Endothelial cell of umbilical vein (primary cell): Measurements from ENCODE around the gene ABI3. TPM values are rescaled to one million over a fixed set of nuclear protein-coding genes. Genes with fewer than 3 reads are reported as not detected.

Experiments
- Bru-seq: library from RNA; stranded (reverse); fragments of 400-500 nt; gene quantifications from one replicate; lab custom pipeline; 2021; lab: Mats Ljungman, UMichigan
- BruChase-seq, 2 experiments: library from RNA; stranded (reverse); fragments of 400-500 nt; gene quantifications; one replicate each; lab custom pipeline; 2021; lab: Mats Ljungman, UMichigan
- BruUV-seq: library from RNA; stranded (reverse); fragments of 400-500 nt; replicated peaks from 2 replicates; lab custom pipeline; 2021; lab: Mats Ljungman, UMichigan
- CTCF ChIA-PET: fragments of 300-600, 350-600 bp; sonication (Branson Sonifier 250); formaldehyde crosslinking; loops from one replicate; lab custom pipeline; 2021; ENCODE audit warnings: antibody characterized with exemption, inconsistent platforms; lab: Charles Lee
- POLR2A ChIA-PET: fragments of 300-600, 350-600 bp; sonication (Branson Sonifier 250); formaldehyde crosslinking; loops from one replicate; lab custom pipeline; 2021; ENCODE audit warnings: antibody characterized with exemption, inconsistent platforms; lab: Charles Lee
- DNase-seq: peaks from one replicate; pipeline ENCODE4 v3.0.0-alpha.2; 2011; ENCODE audit warnings: low read depth, low spot score
- FAIRE-seq: peaks from 2 replicates; lab custom pipeline; 2011; peaks lifted over from hg19 to GRCh38; lab: Jason Lieb, UNC
- H2AFZ ChIP-seq: 2 replicates; pipeline ENCODE4 v1.6.0; 2012; ENCODE audit warnings: low read depth, low read length, control low read depth, inconsistent platforms
- H3K27ac ChIP-seq: 2 replicates; pipeline ENCODE4 v1.5.1; 2011; ENCODE audit warnings: low read depth, mild to moderate bottlenecking, control low read depth, low read length, moderate library complexity; ENCODE audit not compliant: insufficient read depth
- H3K27me3 ChIP-seq, 2 experiments: 2 replicates each; pipeline versions ENCODE4 v1.6.0 to v1.6.1; 2011; ENCODE audit warnings: low read length in 2 of 2, mixed read lengths in 1 of 2; ENCODE audit not compliant: control insufficient read depth in 2 of 2, insufficient read depth in 2 of 2
- H3K36me3 ChIP-seq, 2 experiments: 2 replicates in 1 of 2; 3 replicates in 1 of 2; pipeline ENCODE4 v1.5.1; 2011; ENCODE audit warnings: low read length in 2 of 2, mild to moderate bottlenecking in 1 of 2, moderate library complexity in 1 of 2; ENCODE audit not compliant: control insufficient read depth in 2 of 2, insufficient read depth in 2 of 2; ENCODE audit errors: extremely low read depth in 1 of 2
- H3K4me1 ChIP-seq: 3 replicates; pipeline ENCODE4 v1.5.1; 2011; ENCODE audit warnings: mild to moderate bottlenecking, low read length; ENCODE audit not compliant: control insufficient read depth, insufficient read depth; ENCODE audit errors: extremely low read depth
- H3K4me2 ChIP-seq: 2 replicates; pipeline ENCODE4 v1.6.1; 2011; ENCODE audit warnings: low read length, control low read depth, mixed read lengths; ENCODE audit not compliant: insufficient read depth
- H3K4me3 ChIP-seq, 3 experiments: fragments of 200-600 bp in 1 of 3; sonication (generic), shearing (Covaris generic) in 1 of 3; replicated peaks in 1 of 3; 2 replicates each; pipeline ENCODE4 v1.5.1; 2011 to 2016; ENCODE audit warnings: control low read depth in 3 of 3, low read length in 3 of 3, mild to moderate bottlenecking in 2 of 3, inconsistent platforms in 1 of 3, low read depth in 1 of 3, moderate library complexity in 1 of 3; ENCODE audit not compliant: insufficient read depth in 1 of 3
- H3K79me2 ChIP-seq: 2 replicates; pipeline ENCODE4 v1.6.0; 2012; ENCODE audit warnings: low read length, inconsistent platforms; ENCODE audit not compliant: control insufficient read depth, insufficient read depth
- H3K9ac ChIP-seq: replicated peaks from 2 replicates; pipeline ENCODE3; 2011; ENCODE audit warnings: low read length, control low read depth; ENCODE audit not compliant: insufficient read depth; ENCODE audit errors: extremely low read depth
- H3K9me1 ChIP-seq: replicated peaks from 3 replicates; pipeline ENCODE4 v1.6.0; 2011; ENCODE audit warnings: mild to moderate bottlenecking, low read length; ENCODE audit not compliant: control insufficient read depth, insufficient read depth; ENCODE audit errors: extremely low read depth
- H3K9me3 ChIP-seq: replicated peaks from 2 replicates; pipeline ENCODE4 v1.5.1; 2012; ENCODE audit warnings: low read length, inconsistent platforms; ENCODE audit not compliant: control insufficient read depth, insufficient read depth
- H4K20me1 ChIP-seq: replicated peaks from 2 replicates; pipeline ENCODE3; 2011; ENCODE audit warnings: mild to moderate bottlenecking, low read length; ENCODE audit not compliant: control insufficient read depth, insufficient read depth; ENCODE audit errors: extremely low read depth
- EZH2 ChIP-seq: IDR thresholded peaks from 2 replicates; pipeline ENCODE4 v1.6.1; 2012; ENCODE audit warnings: borderline replicate concordance, low read depth, mild to moderate bottlenecking, moderate library complexity, low read length, inconsistent platforms; ENCODE audit not compliant: severe bottlenecking
- FOS ChIP-seq: IDR thresholded peaks from 2 replicates; pipeline ENCODE4 v1.6.1; 2011; ENCODE audit warnings: mild to moderate bottlenecking, low read length, moderate library complexity, borderline replicate concordance; ENCODE audit not compliant: insufficient read depth
- GATA2 ChIP-seq: IDR thresholded peaks from 2 replicates; pipeline ENCODE4 v1.7.0; 2011; ENCODE audit warnings: low read depth, mild to moderate bottlenecking, moderate library complexity, mixed read lengths, low read length; ENCODE audit not compliant: insufficient read length, insufficient read depth
- JUN ChIP-seq: IDR thresholded peaks from 2 replicates; pipeline ENCODE4 v1.6.1; 2011; ENCODE audit warnings: borderline replicate concordance, low read depth; ENCODE audit not compliant: insufficient read length, insufficient read depth
- MAX ChIP-seq: IDR thresholded peaks from 2 replicates; pipeline ENCODE4 v1.6.1; 2011; ENCODE audit not compliant: insufficient read depth, insufficient read length
- POLR2A ChIP-seq: IDR thresholded peaks from 2 replicates; pipeline ENCODE4 v1.6.1; 2012; ENCODE audit warnings: low read depth, mild to moderate bottlenecking, control low read depth, low read length
- POLR2AphosphoS5 ChIP-seq: IDR thresholded peaks from 2 replicates; pipeline ENCODE4 v1.6.1; 2012; ENCODE audit warnings: low read depth, mild to moderate bottlenecking, control low read depth, low read length, moderate library complexity; ENCODE audit not compliant: insufficient read depth
- dilution Hi-C: fragments of 300-500 bp; cut with MboI; formaldehyde crosslinking; loops from one replicate; pipeline ENCODE4 v1.15.0; 2019; ENCODE audit warnings: low sequenced_read_pairs; ENCODE audit not compliant: extremely low pct_ligation_motif_present
- intact Hi-C: fragments of 100-400 bp; cut with micrococcal nuclease; formaldehyde crosslinking; loops from one replicate; pipeline ENCODE4 v1.10.0; 2022
- long read RNA-seq: library from polyadenylated mRNA; stranded (forward); transcript quantifications from one replicate; pipeline ENCODE4 v2.0.0, GENCODE V29; 2021
- polyA minus RNA-seq, 3 experiments: library from RNA; depleted of rRNA, polyadenylated mRNA; stranded (reverse); fragments of >200 nt; gene quantifications; 1 replicate in 1 of 3; 2 replicates in 2 of 3; pipeline ENCODE4 v1.2.3, GENCODE V29; 2011
- polyA plus RNA-seq, 4 experiments: library from polyadenylated mRNA; depleted of rRNA in 3 of 4; stranded (reverse) in 3 of 4; unstranded in 1 of 4; fragments of >200 nt; gene quantifications; 2 replicates each; pipeline versions ENCODE4 v1.2.1 to v1.2.3, GENCODE V29; 2011 to 2012; ENCODE audit warnings: missing spikeins in 1 of 4
- total RNA-seq: library from RNA; stranded (reverse); gene quantifications from 2 replicates; pipeline ENCODE4 v1.2.3, GENCODE V29; 2021

Gene ABI3
- total RNA-seq (35.2 and 35.7 TPM in 2 replicates), polyA plus RNA-seq (35.0 and 35.5 TPM in 2 replicates), polyA minus RNA-seq (17.2 and 21.9 TPM in 2 replicates), Bru-seq, nascent RNA (percentile 65 among the genes with signal in this experiment), BruChase-seq, experiment 1, labeled RNA remaining after a 6-hour chase (percentile 60 among the genes with signal in this experiment), BruChase-seq, experiment 2, labeled RNA remaining after a 2-hour chase (percentile 64 among the genes with signal in this experiment)
- 29.6 and 31.8 TPM in 2 replicates for polyA plus RNA-seq (2011; cell fraction: cytosol; rRNA removed)
- 19.4 and 20.7 TPM in 2 replicates for polyA plus RNA-seq (2011; cell fraction: nucleus; rRNA removed)
- polyA plus RNA-seq (2012), result 30.9 and 37.1 TPM in 2 replicates
- not detected for polyA minus RNA-seq (2011; cell fraction: cytosol; rRNA and poly(A)+ RNA removed)
- polyA minus RNA-seq (2011; cell fraction: nucleus; rRNA and poly(A)+ RNA removed), result 14.9 and 22.8 TPM in 2 replicates
- long read RNA-seq, transcript ABI3-201 (8 exons, 2,109 nt), result major isoform, 87 of 115 reads
- long read RNA-seq, transcript ABI3-202 (8 exons, 1,718 nt), result minor isoform, 5 of 115 reads
- long read RNA-seq, partial matches to known transcripts, result 5 of 115 reads
- long read RNA-seq, other reads (novel, unspliced or antisense), result 18 of 115 reads

- no peaks in the 10 kb centered on the region for H4K20me1 ChIP-seq
- H3K4me2 ChIP-seq, result peak within 1 kb of the TSS; percentile 88
- no peaks in the 10 kb centered on the region for H3K27me3 ChIP-seq
- H3K27ac ChIP-seq, result peak within 1 kb of the TSS; percentile 73
- peaks cover 44% of the 10 kb centered on the region for H3K79me2 ChIP-seq
- ChIA-PET POLR2A (interaction anchor here (0.6 kb wide), 1 partner anchor 93 kb away, joined by 6 read pairs; no protein-coding TSS in a partner anchor), CTCF (interaction anchor here (0.7 to 3.1 kb wide), 9 partner anchors 12 to 20 kb away, joined by 3 to 14 read pairs (median 8); no protein-coding TSS in a partner anchor)
- H2AFZ ChIP-seq, result peak within 1 kb of the TSS; percentile 43
- intact Hi-C loops, result loop anchor here (1.0 kb wide), 2 partner anchors 9 to 18 kb away; no protein-coding TSS in a partner anchor
- H3K9me1 ChIP-seq, result no peaks in the 10 kb centered on the region
- H3K9me3 ChIP-seq, result no peaks in the 10 kb centered on the region
- peak; percentile 97 for FAIRE-seq
- BruUV-seq, result TSS peak; percentile 43
- no peaks in the 10 kb centered on the region for H3K36me3 ChIP-seq
- TF ChIP-seq POLR2AphosphoS5, result no peak
- no peak for TF ChIP-seq GATA2
- peak; percentile 64 for TF ChIP-seq POLR2A
- TF ChIP-seq MAX, result no peak
- peak; percentile 81 for TF ChIP-seq JUN
- peak; percentile 86 for TF ChIP-seq FOS
- no peak for TF ChIP-seq EZH2
- H3K9ac ChIP-seq, result peak within 1 kb of the TSS; percentile 54
- peaks cover 62% of the 10 kb centered on the region for H3K4me1 ChIP-seq
- peak within 1 kb of the TSS; percentile 47 to 74 (median 59) for H3K4me3 ChIP-seq
- DNase-seq, result peak; percentile 87
- dilution Hi-C loops, result no loop called here
Measured at GRCh38 chr17:49210158-49211029, at the start of gene ABI3, which contains the start of gene GNGT2. ABI3 (plus strand) TSS chr17:49210707; CDS start chr17:49210725, 18 bp downstream. GNGT2 (minus strand) TSS chr17:49210574; CDS start chr17:49207422, 3,152 bp downstream.
